Measurements from ENCODE around the gene HIPK2. TPM values are rescaled to one million over a fixed set of nuclear protein-coding genes. Genes with fewer than 3 reads are reported as not detected.

The HIPK2 gene
- total and polyA plus RNA-seq, 2 of the 4 experiments (the other 2 are of a cell fraction) = 22.0 to 27.1 TPM

GRCh38 chr7:139730746-139731612, 46.8 kb downstream of the HIPK2 start:
- intact Hi-C loops (cut with micrococcal nuclease) = loop anchor here (5.0 kb wide), 2 partner anchors 41 to 49 kb away; no protein-coding TSS in a partner anchor
- POLR2A ChIA-PET (ENCODE audit: unreplicated experiment) = interaction anchor here (0.5 kb wide), 1 partner anchor 63 kb away, joined by 5 read pairs; no protein-coding TSS in a partner anchor
- BruUV-seq (replicated peaks) = no TSS peak

More at GRCh38 chr7:139730746-139731612, 46.8 kb downstream of the HIPK2 start:
- no peak overlapping the region for H2AK9ac ChIP-seq (replicated peaks; ENCODE audit: low read depth, low read length, poor library complexity)
- CTCF ChIA-PET = interaction anchor here (1.0 kb wide), 1 partner anchor 272 kb away, joined by 3 read pairs; no protein-coding TSS in a partner anchor
- peak overlapping the region; percentile 64 for H3K4me2 ChIP-seq (ENCODE audit: low read depth, low read length)
- H2AK5ac ChIP-seq (ENCODE audit: low read depth, low read length) = peak overlapping the region; percentile 83
- peak overlapping the region; percentile 71 for H2BK5ac ChIP-seq (ENCODE audit: low read depth, low read length, poor library complexity, severe bottlenecking)
- DNase-seq (peak; percentile 72), ATAC-seq (ENCODE audit: low read depth) (peak; percentile 15)
- peak overlapping the region; percentile 73 for H3K4ac ChIP-seq (ENCODE audit: low read depth, low read length)
- H3K14ac ChIP-seq (replicated peaks; ENCODE audit: low read depth, low read length) = peak overlapping the region; percentile 77
- peak overlapping the region in 1 of 2 experiments; percentile 56; a peak in 1 of 4 replicates for H4K8ac ChIP-seq (ENCODE audit: low read depth in 2 of 2, low read length in 2 of 2)
- H2AFZ ChIP-seq (replicated peaks; ENCODE audit: low read length, poor library complexity) = no peak overlapping the region
- peaks cover 41% of the 10 kb centered on the region for H3K4me1 ChIP-seq (ENCODE audit: control insufficient read depth, insufficient read depth, low read length)
- 78% methylated on average over 6 of the region's 15 CpGs; no CpG with 5 or more reads in 1 of the 2 experiments for WGBS, 2 experiments (ENCODE audit: extremely low coverage in 2 of 2, insufficient read length in 1 of 2)
- dilution Hi-C loops (cut with HindIII; ENCODE audit: low sequenced_read_pairs, unreplicated experiment) = no loop called here
- peak overlapping the region; percentile 57 for H2BK120ac ChIP-seq (ENCODE audit: low read depth, low read length)
- no peak overlapping the region for H3K56ac ChIP-seq (ENCODE audit: extremely low read depth, insufficient read depth, low read length)
- TF ChIP-seq RAD21 (IDR thresholded peaks at IDR 0.05; ENCODE audit: low read length) (no peak), CEBPB (IDR thresholded peaks at IDR 0.05; ENCODE audit: low read depth, low read length) (no peak), CHD1 (IDR thresholded peaks at IDR 0.05; ENCODE audit: low read depth, low read length) (no peak), BHLHE40 (IDR thresholded peaks at IDR 0.05; ENCODE audit: low read depth, low read length) (no peak), POLR2A (IDR thresholded peaks at IDR 0.05; ENCODE audit: low read depth, low read length) (no peak), CTCF (conservative IDR thresholded peaks at IDR 0.05; ENCODE audit: low read depth, low read length) (no peak), USF2 (IDR thresholded peaks at IDR 0.05; ENCODE audit: low read depth, low read length) (no peak)
- peak overlapping the region; percentile 19; the same call in 1 of the 2 replicates for H4K5ac ChIP-seq (ENCODE audit: low read depth, low read length)
- peaks cover 2% of the 10 kb centered on the region; the same call in 1 of the 2 replicates for H3K9me3 ChIP-seq (ENCODE audit: control insufficient read depth, insufficient read depth, low read length)
- in situ Hi-C loops (cut with MboI; ENCODE audit: low sequenced_read_pairs) = no loop called here
- H2BK20ac ChIP-seq (ENCODE audit: low read depth, low read length) = peak overlapping the region; percentile 48; the same call in 1 of the 2 replicates
- H4K20me1 ChIP-seq (ENCODE audit: insufficient read depth, low read length) = peaks cover 93% of the 10 kb centered on the region
- peak overlapping the region; percentile 86; the same call in 1 of the 3 replicates for H2BK15ac ChIP-seq (ENCODE audit: low read depth, low read length)
- H3K18ac ChIP-seq (ENCODE audit: low read depth, low read length) = peak overlapping the region; percentile 42
- H3K27me3 ChIP-seq (ENCODE audit: control insufficient read depth, insufficient read depth, low read length) = no peaks in the 10 kb centered on the region
- no peak overlapping the region for H3K9ac ChIP-seq (ENCODE audit: low read depth, low read length)
- peaks cover 26% of the 10 kb centered on the region for H3K36me3 ChIP-seq (ENCODE audit: control insufficient read depth, insufficient read depth, low read length)
- H3K79me1 ChIP-seq (ENCODE audit: low read depth in 1 of 2, low read length in 2 of 2) = peaks cover 33 to 84% of the 10 kb centered on the region in 2 experiments
- H3K27ac ChIP-seq (ENCODE audit: insufficient read depth, low read length) = peak overlapping the region; percentile 72
- H4K91ac ChIP-seq (ENCODE audit: insufficient read depth, low read depth, low read length) = peak overlapping the region; percentile 40
- no peak overlapping the region for H3K4me3 ChIP-seq (ENCODE audit: insufficient read depth, low read depth, low read length)
- H3K9me1 ChIP-seq (ENCODE audit: insufficient read depth, low read length) = peaks cover 48% of the 10 kb centered on the region
- H3K23ac ChIP-seq (ENCODE audit: low read depth, low read length) = peak overlapping the region; percentile 36

All from IMR-90 (cell line).